OCI-M2 (cell line): ENCODE measurements around the gene GPR55.
"Not testable (repeated sequence)": the region's sequence is repeated elsewhere in the genome, so short reads cannot be mapped to it uniquely, and the experiment has no call there.

ENCODE experiments used
- DNase-seq: peaks from one replicate; lab custom pipeline; 2025; ENCODE audit not compliant: unreplicated experiment; lab: John Stamatoyannopoulos, UW

Gene GPR55

DNA sequence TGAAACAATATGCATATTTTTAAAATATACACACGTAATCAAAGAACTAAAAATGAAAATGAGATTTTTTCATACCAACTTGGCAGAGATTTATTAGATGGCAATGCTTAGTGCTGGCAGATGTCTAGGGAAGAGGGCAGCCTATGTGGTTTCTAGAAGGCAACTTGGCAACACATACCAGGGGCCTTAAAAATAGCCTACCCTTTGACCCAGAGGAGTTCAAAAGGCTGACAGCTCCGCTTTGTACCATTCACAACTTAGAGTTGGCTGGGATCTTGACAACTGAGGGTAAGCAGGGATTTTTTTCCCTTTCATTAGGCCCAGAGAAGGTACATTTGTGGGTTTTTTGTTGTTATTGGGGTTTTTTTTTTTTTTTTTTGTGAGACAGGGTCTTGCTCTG lies 26.4 kb upstream of the GPR55 start:
- no peak for DNase-seq

GRCh38 chr2:230950874-230951339 lies 25.9 kb upstream of the GPR55 start:
- no peak for DNase-seq

GRCh38 chr2:230949966-230950873 lies 25.2 kb upstream of the GPR55 start:
- DNase-seq, result no peak

GRCh38 chr2:230947908-230948365 lies 22.9 kb upstream of the GPR55 start:
- DNase-seq, result no peak

DNA sequence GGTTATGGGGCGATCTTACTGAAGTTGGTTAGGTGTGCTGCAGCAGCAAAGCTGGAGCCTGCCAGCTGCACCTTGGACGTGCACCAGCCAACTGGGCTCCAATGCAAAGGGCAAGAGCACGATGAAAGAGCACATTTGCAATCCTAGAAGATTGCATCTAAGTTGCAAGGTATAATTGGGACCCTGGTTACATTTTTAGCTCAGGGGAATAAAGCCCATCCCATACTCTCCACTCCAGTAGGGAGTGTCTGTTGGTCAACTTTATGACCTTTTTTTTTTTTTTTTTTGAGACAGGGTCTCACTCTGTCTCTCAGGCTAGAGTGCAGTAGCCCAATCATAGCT lies 22.2 kb upstream of the GPR55 start:
- DNase-seq, result no peak

DNA sequence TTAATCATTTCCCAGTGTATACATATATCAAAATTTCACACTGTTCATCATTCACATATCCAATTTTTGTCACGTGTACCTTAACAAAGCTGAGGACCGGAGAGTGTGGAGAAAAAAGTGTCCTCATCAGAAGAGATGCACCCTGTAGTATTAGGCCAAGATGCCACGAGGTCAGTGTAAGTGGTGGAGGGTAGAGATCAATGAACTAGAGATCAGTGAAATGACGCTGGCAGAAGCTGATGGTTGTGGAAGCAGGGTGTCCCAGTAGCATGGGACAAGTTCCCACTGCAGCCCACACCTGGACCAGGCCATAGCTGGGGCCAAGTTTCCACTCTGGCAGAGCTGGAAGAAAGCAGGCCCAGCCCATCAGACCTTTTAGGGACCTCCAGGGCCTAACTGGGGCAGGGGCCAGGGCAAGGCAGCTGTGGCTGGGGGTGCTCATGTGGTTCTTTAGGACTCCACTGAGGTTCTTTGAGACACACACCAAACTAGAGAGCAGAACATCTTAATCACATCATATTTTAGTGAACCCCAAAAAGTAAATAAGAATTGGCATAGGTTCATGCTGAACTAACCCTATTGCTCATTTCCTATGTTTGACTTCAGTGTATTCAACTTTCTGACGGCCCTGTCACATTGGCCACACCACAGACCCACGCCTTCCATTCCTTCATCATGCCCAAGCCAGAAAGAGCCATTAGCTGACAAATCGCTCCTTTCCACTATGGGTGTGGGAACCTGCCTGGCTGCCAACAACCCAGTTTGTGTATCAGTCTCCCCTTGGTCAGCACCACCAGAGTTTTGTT lies 21.6 kb upstream of the GPR55 start:
- no peak for DNase-seq

- no peak for DNase-seq
Observed at GRCh38 chr2:230944757-230945372, 19.8 kb upstream of the GPR55 start.

DNA sequence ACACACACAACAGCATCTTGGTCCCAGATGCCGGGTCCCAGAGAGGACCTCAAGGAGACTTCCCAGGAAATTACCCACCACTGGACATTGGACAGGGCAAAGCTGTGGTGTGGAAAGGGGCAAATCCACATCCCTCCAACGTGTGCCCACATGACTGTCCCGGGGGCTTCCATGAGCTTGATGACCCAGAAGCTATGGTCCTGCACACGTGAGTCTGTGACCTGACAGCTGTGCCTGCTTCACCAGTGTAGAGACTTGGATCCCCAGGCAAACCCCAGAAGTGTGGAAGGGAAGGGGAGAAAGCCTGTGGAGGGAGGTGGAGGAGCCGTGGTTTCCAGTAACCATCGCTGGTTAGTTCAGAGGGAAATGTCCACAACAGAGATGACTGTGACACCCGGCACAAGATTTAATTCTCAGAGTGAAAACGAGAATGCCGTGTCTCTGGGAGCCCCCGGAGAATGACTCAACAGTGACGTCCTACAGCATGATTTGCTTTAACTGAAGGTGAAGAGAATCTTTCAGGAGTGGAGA lies 19.1 kb upstream of the GPR55 start:
- no peak for DNase-seq

DNA sequence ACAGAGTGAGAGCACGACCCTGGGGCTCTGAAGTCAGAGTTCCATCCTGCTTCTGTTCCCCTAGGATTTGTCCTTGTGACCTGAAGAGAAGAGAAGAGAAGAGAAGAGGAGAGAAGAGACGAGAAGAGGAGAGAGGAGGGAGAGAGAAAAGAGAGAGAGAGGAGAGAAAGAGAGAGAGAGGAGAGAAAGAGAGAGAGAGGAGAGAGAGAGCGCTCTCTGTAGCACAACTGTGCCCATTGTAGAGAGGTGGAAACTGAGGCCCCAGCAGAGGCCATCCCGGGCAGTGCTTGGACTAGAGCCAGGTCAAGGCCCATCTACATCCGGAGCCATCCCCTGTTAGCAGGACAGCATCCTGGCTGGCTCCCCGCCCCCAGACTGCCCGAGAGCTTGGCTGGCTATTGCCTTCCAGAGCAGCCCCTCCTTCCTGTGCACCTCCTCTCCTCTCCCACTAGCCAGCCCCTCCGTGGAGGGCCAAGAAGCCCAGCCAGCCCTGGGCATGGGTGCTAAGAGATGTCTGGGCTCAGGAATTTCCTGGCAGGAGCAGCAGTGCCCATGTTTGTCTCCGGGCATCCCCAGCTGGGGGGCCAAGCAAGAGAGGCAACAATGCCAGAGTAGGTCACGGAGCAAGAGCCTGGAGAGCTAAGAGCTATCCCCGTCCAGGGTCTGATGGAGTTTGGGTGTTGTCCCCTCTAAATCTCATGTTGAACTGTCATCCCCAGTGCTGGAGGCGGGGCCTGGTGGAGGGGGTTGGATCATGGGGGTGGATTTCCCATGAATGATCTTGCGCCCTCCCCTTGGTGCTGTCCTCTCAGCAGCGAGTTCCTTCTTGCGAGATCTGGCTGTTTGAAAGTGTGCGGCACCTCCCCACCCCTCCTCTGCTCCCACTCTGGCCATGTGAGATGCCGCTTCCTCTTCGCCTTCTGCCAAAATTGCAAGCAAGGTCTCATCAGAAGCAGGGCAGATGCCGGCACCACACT lies 18.2 kb upstream of the GPR55 start:
- no peak for DNase-seq

DNA sequence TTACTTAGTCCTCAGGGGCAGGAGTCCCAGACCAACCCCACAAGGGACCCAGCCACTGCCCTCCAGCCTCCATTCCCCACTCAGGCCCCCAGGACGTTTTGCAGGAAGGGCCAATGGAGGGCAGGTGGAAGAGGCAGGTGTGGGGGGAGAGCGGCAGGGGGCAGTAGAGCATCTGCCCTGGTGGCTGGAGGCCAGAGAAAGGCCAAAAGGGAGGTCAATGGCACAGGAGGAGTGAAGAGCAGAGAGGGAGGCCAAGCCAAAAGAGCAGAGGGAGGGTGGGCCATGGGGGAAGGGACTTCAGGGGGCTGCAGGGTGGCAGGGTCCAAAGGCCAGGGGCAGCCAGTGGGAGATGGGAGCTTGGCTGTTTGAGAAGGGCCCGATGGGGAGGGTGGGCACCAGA lies 17.3 kb upstream of the GPR55 start:
- DNase-seq, result no peak

DNA sequence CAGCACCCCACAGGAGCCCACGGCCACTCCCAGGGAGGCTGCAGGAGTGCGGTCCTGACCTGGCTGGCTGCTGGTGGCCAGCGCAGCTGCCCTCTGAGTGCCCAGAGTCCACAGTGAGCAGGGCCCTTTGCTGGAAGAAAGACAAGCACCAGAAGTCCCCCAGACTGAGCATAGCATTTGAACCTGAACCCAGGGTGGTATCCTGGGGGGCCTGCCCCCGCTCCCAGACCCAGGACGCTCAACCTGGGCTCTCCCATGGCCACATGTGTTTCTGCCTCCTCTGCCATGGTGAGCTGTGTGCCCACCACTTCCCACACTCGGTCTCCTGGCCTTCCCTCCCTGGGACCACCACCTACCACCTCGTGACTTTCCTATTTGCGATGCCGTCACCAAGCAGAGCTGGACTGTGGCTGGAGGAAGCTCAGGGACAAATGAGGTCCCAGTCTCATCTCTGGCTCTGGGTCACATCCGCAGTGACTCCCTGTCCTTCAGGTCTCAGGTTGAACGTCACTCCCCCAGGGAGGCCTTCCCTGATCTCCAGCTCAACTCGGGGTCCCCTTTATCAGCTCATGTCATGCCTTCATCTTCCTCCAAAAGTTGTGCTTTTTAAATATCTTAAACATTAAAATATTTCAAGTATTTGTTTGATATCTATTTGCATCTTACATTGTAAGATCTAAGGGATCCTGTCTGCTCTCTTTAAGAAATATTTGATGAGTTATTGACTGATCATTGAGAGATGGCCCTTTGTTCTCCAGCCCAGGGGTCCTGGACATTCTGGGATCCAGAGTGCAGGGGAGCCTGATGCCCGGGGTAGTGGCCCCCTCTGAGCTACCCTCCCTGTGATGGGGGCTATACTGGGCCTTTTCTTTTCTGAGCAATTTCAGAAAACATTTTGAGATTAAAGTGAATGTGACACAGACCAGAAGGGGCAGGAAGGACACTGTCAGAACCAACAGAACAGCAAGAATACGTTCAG lies 16.4 kb upstream of the GPR55 start:
- no peak for DNase-seq

- DNase-seq, result no peak
Observed at GRCh38 chr2:230940471-230940815, 15.4 kb upstream of the GPR55 start.

DNA sequence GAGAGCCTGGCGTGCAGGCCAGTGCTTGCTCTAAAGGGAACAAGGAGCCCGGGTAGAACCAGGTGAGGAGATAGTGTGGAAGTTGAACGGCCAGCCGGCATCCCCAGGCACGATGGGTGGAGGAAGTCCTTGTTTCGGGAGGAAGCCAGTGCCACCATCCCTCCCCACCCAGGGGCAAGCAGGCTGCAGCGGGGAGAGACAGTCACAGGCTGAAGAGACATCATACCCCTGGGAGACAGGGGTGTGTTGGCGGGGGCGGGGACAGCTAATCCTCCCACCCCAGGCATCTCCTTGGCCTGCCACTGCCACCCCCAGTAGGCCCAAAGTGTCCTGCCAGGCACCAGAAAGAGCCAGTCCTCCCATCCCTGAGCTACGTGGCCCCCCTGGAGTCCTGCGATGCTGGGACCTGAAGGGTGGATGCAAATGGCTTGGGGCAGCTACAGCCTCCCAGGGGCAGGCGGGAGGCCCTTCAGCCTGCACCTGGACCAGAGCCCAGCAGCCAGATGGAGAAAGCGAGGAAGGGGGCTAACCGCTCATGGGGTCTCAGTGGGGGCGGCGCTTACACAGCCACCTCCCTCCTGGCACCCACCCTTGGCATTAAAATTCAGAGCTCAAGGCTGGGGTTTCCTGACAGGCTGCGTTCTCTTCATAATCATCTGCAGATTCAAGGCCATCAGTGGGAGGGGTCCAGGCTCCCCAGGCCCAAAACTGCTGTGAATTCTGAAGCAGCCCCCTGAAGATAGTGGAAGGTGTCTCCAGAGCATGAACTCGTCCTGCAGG lies 14.8 kb upstream of the GPR55 start:
- no peak for DNase-seq

DNA sequence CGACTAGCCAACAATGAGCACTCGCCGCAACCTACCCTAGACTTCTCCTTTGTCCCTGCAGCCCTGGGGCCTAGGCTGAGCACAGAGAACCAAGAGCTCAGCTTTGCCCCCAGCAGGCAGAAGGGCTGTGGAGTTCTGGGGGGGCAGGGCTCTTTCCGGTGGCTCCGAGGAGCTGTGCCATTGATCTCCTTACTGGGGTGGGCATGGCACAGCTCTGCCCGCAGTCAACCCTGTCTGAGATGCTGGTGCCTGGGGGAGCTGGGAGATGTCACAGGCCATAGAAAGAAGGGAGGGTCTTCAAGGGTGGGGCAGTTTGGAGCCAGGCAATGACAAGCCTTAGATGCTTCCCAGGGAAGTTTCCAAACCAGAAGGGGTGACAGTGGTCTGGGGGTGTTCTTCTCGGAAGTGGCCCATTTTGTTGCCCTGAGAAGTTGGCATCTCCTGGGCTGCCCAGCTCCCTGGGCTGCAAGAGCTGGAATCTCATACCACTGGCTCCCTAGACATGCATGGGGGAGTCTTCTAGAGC lies 14.1 kb upstream of the GPR55 start:
- DNase-seq, result no peak

GRCh38 chr2:230938516-230939065 lies 13.5 kb upstream of the GPR55 start:
- DNase-seq, result no peak

DNA sequence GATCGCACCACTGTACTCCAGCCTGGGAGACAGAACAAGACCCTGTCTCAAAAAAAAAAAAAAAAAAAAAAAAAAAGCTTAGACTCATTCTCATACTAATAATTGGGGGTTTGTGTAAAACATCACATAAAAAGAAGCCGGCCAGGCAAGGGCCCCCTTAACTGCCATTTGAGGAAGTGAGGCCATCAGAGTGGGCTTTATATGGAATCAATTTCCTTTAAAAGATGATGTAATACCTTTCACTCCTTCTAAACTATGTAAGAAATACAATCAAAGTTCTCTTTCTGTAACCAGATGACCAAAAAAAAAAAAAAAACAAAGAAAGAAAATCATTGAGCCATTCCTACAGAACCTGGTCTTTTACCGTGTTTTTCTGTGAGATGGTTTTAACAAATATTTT lies 13.1 kb upstream of the GPR55 start:
- DNase-seq, result no peak

GRCh38 chr2:230937362-230937761 lies 12.3 kb upstream of the GPR55 start:
- no peak for DNase-seq

- DNase-seq, result not testable (repeated sequence)
Observed at GRCh38 chr2:230936243-230936642, 11.2 kb upstream of the GPR55 start.
